ENCODE results near the gene PLLP.

The PLLP gene

DNA sequence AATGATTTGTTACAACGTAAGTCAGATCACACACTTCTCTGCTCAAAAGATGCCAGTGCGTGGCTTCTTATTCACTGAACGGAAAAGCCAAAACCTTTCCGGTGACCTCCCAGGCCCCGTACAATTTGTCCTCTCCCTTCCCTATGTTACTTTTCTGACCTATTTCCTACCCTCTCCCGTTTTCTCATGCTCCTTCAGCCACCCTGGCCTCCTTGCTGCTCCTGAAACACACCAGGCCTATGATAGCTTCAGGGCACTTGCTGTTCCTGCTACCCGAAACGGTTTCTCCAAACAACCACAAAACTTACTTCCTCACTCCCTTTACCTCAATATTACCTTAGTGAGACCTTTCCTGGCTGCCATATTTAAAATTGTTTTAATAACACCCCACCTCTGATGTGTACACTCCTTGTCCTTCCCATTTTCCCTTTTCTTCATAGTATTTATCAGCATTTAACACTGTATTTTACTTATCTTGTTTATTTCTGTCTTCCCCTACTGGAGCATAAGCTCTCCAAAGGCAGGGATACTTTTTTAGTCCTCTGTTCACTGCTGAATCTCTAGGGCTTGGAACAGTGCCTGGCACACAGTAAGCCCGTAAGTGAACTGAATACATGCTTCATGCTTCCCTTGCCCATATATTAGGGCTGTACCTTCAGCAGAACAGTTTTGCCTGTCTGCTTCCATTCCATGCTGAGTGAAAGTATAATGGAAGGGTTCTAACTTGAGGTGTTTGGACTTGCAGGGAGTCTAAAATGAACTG, 50.3 kb downstream of the PLLP start:
- no peak for DNase-seq (ENCODE audit: low read depth)
- H3K4me3 ChIP-seq (ENCODE audit: low read depth, low read length) = no peak overlapping the region

- DNase-seq (ENCODE audit: low read depth) = no peak
- H3K4me3 ChIP-seq (ENCODE audit: low read depth, low read length) = no peak overlapping the region
Observed at GRCh38 chr16:57231821-57232350, 52.6 kb downstream of the PLLP start.

- DNase-seq (ENCODE audit: low read depth) = no peak
- H3K4me3 ChIP-seq (ENCODE audit: low read depth, low read length) = no peak overlapping the region
Observed at GRCh38 chr16:57229079-57229478, 55.4 kb downstream of the PLLP start.

DNA sequence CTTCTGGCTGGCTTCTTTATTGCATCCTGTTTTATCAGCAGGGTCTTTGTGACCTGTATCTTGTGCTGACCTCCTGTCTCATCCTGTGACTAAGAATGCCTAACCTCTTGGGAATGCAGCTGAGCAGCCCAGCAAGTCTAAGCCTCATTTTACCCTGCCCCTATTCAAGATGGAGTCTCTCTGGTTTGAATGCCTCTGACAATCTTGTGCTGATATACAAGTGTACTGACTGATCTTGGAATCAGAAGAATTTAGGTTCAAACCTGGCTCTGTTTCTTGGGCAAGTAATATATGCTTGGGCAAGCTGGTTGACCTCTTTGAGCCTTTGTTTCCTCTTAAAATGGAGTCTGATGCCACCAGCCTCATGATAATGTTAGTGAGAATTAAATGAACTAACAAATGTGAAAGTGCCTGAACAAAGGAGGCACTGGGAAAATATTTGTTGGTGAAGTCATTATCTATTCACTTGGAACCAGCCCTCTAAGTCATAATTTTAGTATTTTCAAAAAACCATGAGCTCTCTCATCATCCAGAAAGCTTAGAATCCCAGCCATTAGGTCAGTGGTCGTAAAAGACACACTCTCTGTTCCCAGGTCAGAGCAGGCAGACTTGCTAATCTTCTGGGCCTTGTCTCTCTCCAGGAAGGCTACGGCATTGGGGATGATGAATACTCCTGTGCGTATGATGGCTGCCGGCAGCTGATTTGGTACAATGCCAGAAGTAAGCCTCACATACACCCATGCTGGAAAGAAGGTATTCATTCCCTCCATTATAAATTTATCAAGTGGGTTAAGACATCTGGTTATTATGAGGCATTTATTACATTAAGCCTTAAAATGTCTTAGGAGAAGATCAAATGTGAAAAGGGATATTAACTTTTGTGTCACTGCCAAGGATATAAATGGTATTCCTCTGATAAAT, 57.5 kb downstream of the PLLP start:
- H3K4me3 ChIP-seq (ENCODE audit: low read depth, low read length) = no peak overlapping the region
- no peak for DNase-seq (ENCODE audit: low read depth)

DNA sequence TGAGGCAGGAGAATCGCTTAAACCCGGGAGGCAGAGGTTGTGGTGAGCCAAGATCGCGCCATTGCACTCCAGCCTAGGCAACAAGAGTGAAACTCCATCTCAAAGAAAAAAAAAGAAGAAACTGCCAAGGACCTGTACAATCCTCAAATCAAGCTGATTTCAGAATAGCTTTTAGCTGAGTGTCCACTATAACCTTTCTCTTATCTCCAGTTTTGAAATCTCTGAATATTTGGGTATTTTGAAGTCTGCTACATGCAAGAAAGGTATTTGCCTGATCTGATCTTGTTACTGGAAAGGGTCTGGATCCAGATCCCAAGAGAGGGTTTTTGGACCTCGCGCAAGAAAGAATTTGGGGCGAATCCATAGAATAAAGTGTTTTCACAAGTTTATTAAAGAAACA, 58.5 kb downstream of the PLLP start:
- no peak for DNase-seq (ENCODE audit: low read depth)
- no peak overlapping the region for H3K4me3 ChIP-seq (ENCODE audit: low read depth, low read length)

- no peak overlapping the region for H3K4me3 ChIP-seq (ENCODE audit: low read depth, low read length)
- no peak for DNase-seq (ENCODE audit: low read depth)
Observed at GRCh38 chr16:57224651-57225335, 59.7 kb downstream of the PLLP start.

DNA sequence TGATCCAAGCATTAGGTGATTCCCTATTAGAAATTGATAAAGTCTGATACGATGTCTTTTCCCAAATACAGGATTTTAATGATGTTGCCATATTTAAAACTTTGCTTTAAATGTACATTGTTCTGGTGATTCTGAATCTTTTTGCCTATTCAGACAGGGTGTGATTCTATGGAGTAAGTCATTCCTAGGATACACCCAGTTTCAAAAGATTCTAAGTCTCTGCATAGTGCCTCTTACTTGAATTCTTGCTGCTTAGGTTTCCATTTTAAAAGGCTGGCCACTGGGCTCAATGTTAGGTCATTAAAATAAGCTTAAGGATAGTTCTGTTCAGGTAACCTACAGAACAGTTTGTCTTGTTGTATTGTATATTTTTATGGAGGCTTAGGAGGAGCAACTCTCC, 61.4 kb downstream of the PLLP start:
- DNase-seq (ENCODE audit: low read depth) = no peak
- no peak overlapping the region for H3K4me3 ChIP-seq (ENCODE audit: low read depth, low read length)

- H3K4me3 ChIP-seq (ENCODE audit: low read depth, low read length) = no peak overlapping the region
- no peak for DNase-seq (ENCODE audit: low read depth)
Observed at GRCh38 chr16:57216968-57217367, 67.5 kb downstream of the PLLP start.

DNA sequence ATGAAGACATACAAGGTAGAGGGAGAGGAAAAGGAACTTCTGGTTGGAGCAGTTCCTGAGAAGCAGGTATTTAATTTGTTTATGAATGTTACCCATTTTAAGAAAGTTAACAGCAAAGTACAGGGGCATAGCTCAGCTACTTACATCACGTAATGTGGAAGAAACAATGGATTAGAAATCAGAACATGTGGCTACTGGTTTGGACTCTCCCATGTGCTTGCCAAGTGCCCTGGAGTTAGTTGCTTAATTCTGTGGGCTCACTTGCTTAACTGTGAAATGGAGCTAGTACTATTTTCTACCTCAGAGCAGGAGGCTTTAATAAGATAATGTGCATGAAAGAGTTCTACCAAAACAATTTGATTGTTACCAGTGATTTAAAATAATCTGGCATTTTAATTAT, 71.0 kb downstream of the PLLP start:
- no peak overlapping the region for H3K4me3 ChIP-seq (ENCODE audit: low read depth, low read length)
- DNase-seq (ENCODE audit: low read depth) = no peak

DNA sequence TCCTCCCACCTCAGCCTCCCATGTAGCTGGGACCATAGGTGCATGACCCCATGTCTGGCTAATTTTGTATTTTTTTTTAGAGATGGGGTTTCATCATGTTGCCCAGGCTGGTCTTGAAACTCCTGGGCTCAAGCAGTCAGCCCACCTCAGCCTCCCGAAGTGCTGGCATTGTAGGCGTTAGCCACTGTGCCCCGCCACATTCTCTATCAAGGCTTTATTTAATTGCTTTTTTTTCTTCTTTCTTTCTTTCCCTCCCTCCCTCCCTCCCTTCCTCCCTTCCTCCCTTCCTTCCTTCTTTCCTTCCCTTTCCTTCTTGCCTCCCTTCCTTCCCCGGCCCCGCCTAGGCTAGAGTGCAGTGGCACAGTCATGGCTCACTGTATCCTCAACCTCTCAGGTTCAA, 74.7 kb downstream of the PLLP start:
- H3K4me3 ChIP-seq (ENCODE audit: low read depth, low read length) = no peak overlapping the region

DNA sequence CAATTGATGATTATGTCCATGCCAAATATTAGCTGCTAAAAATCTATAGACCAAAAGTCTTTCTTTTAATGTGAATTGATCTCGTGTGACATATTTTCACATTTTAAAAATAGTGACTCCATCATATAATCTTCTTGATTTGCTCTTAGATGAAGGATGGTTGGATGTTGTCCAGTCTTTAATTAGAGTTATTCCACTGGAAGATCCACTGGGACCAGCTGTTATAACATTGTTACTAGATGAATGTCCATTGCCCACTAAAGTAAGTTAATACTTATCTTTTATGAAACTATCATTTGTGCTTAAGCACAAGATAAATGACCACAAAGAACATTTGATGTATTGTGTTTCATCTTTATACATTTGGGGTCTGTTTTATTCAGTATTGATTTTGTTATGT, 75.5 kb downstream of the PLLP start:
- no peak for DNase-seq (ENCODE audit: low read depth)
- H3K4me3 ChIP-seq (ENCODE audit: low read depth, low read length) = no peak overlapping the region

More for the DNA sequence above, 74.7 kb downstream of the PLLP start:
- no peak for DNase-seq (ENCODE audit: low read depth)
